GM18499 (cell line): ENCODE measurements around the gene RGS14.

Experiments
- ATAC-seq: cut with Tn5 transposase; IDR thresholded peaks from one replicate; pipeline ENCODE4 v1.9.1; 2021; ENCODE audit warnings: moderate number of reproducible peaks; ENCODE audit not compliant: insufficient read depth, unreplicated experiment

Gene RGS14, protein sequence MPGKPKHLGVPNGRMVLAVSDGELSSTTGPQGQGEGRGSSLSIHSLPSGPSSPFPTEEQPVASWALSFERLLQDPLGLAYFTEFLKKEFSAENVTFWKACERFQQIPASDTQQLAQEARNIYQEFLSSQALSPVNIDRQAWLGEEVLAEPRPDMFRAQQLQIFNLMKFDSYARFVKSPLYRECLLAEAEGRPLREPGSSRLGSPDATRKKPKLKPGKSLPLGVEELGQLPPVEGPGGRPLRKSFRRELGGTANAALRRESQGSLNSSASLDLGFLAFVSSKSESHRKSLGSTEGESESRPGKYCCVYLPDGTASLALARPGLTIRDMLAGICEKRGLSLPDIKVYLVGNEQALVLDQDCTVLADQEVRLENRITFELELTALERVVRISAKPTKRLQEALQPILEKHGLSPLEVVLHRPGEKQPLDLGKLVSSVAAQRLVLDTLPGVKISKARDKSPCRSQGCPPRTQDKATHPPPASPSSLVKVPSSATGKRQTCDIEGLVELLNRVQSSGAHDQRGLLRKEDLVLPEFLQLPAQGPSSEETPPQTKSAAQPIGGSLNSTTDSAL

DNA sequence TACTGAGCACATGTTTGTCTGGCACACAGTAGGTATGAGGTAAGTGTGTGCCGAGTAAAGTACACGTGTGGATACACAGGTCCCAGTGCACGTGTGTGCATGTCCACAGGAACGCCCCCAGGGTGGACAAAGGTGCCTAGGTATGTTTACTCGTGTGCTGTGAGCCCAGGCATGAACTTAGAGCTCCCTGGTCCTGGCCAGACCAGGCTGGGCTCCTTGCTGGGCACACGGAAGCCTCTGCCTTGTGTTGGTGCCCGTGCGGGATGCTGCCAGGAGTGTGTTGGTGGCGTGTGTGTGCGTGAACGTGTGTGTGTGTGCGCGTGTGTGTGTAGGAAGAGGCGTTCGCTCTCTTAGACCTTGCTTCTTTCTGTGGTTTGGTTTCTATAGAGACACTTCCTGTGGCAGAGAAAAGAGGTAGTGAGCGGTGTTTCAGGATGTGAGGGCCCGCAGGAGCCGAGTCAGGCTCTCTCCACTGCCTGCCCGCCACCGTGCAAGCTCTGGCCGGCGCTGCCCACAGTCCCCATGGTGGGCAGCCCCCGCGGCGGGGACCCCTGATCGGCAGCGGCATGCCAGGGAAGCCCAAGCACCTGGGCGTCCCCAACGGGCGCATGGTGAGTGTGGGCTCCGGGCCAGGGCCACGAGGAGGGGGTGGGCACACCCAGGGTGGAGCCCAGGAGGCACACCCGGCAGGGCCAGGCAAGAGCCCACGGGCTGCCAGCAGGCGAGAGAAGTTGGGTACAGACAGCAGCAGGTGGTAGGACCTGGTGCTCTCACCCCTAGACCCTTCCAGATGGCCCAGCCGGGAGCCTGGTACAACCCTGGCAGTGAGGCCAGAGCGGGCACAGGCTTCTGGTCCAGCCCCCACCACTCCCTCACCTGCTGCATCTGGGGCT is at the start of gene RGS14:
RGS14 (plus strand) TSS at position 466 of the 893 bp plus-strand sequence; CDS start at position 567, 101 bp downstream.
- peak; percentile 72 for ATAC-seq

DNA sequence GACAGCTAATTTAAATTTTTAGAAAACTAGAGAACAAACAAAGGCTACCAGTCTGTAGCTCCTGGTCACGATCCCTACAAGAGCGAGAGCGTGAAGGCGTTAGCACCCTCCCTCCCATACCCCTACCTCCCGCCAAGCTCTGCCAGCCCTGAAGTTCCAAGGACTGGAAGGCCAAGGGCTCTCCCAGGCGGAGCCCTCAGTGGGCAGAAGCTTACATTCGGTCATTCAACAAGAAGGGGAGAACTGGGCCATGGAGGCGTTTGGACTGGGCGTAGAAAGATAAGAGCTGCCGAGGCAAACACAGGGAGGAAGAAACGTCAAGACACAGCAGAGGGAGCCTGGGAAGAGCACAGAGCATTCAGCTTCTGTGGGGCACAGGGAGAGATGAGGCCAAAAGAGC is 49.0 kb upstream of the RGS14 start:
- ATAC-seq: no peak

DNA sequence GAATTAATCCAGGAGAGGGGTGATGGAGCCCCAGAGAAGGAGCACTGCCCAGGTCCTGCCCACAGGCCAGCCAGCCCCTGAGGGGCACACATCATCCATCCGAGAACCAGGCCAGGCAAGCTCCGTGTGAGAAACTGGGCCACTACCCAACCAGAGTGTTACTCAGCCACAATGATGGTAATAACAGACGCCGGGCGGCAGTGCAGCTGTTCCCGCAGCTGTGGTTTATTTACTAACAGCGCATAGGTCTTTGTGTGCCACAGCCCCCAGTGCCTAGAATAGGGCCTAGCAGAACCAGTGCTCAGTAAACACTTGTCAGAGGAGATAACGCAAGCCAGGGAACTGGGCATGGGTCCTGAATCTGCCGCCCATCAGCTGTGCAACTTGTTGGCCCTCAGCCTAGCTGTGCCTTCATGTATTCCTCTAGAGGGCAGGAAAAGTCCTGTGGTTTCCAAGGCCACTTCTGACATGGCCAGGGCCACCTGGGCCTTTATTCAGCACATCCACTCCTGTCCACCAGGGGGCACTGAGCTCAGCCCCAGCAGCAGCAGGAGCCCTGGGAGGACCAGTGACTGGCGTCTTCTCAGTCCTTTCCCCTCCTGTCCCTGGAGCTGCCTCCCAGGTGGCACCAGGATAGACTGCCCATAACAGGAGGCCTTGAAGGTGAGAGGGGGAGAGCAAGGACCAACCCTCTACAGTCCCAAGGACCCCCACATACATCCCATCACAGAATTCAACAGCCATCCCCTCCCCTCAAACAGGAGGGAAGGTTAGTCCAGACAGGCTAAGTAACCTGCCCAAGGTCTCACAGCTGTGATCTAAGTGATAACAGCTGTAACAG is 48.2 kb upstream of the RGS14 start:
- ATAC-seq: no peak

DNA sequence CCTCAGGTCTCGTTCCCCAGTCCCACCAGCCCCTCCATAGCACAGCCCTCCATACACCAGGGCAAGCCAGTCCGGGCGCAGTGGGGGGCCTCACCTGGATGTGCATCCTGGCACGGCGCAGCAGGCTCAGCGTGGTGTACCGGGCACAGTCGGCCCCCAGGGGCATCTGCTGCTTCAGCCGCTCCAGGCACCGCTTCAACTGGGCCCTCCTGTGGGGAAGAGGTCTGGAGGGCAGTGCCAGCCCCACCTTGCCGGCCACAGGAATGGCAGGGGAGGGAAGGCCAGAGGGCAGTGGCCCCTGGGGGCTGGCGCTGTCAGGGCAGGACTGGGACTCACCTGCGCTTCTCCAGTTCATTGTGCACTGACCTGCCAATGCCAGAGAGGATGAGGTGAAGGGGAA is 47.4 kb upstream of the RGS14 start:
- ATAC-seq: no peak

DNA sequence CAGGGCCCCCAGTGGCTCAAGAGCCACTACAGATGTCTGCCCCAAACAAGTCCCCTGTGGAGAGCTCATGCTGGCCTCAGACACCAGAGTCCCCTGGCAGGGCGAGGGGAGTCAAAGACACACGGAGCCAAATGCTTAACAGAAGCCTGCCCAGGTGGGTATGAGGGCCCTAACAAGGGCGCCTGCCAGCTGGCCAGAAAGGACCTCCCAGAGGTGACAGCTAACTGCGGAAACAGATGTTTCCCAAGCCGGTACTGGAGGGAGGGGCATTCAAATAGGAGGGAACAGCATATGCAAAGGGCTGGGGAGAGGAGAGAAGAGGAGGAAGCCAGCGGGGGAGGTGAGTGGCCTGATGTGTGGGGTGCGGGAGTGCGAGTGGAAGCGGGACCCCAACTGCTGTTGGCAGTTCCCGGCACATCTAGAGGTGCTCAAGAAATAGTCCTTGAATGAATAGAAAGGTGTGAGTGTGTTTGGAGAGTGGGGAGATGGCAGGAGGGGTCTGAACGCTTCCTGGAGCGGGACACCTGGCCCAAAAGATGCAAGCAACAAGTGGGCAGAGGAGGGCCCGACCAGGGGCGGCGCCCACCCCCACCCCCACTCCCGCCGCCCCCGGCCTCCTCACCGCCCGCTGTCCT is 46.9 kb upstream of the RGS14 start:
- no peak for ATAC-seq

DNA sequence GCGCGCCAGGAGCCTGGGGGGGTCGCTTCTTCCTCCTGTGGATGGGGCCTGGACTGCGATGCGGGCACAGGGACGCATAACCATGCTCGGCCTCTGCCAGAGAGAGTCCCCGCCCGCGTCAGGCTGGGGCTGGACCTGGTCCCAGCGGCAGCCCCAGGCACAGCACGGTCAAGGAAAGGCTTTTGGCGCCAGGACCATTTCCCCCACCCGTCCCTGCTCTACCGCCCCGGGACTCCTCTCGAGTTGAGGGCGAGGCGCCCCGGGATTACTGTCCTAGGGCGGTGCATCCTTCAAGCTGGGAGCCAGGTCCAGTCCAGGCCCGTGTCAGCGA is 46.4 kb upstream of the RGS14 start:
- ATAC-seq: no peak

DNA sequence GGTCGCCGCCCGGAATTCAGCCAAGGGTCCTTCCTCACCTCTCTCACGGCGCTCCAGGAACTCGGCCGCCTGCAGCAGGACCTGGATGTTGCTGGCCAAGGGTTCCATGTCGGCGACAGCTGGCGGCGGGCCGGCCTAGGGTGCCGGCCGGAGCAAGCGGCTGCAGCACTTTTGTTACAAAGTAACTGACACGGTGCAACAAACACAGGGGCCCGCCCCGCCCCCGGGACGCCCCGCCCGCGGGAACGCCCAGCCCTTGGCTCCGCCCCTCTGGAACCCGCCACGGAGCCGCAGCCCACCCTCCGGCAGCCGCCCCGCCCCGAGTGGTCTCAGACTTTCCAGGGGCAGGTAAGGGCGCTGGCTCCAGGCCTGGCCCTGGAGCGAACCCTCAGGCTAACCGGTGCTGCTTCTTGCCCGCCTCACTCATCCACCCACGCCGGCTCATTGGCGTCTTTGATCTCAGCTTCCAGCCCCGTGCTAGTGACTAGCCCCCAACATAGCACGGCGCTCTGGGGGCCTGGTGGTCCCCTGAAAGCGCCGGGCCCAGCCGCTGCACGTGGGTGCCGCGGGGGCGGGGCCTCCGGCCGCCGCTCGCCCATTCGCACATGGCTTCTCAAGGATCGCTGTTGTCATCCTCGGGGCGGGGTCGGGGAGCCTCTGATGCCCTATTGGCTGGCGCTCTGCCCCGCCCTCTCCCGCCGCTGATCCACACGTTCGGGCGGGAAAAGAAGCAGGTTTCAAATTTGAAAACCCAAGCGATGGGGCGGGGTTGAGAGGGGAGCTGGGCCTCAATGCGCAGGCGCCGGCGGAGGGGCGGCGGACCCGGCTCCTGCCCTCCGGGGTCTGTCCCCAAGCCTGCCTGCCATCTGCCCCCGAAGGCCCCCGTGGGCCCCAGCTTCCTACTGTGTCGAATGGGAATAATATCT is 45.7 kb upstream of the RGS14 start, which contains the start of gene MXD3:
MXD3 (minus strand) TSS at position 176 of the 926 bp plus-strand sequence; CDS start at position 108, 68 bp downstream.
- ATAC-seq: peak; percentile 40

DNA sequence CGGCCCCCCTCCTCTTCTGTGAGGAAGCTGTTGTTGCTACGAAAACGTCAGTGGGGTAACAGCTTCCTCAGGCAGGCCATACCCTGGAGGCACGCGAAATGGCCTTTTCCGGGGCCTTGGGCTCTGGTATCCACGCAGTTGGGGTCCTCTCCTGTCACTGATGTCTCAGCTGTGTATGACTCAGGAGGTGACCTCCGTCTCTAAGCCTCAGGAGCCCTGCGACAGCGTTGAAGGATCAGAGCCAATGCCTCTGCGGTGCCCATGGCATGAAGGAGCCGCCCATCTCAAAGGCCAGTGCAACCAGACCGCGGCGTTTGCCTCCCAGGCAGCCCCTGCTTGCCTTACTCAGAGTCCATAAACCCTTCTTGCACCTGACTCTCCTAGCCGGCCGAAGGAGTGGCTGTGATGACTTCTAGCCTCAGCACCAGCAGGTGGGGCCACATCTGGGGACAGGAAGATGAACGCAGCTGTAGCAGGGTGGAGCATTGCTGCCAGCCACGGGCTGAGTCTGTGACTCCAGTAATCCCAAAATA is 45.0 kb upstream of the RGS14 start:
- ATAC-seq: peak; percentile 1

DNA sequence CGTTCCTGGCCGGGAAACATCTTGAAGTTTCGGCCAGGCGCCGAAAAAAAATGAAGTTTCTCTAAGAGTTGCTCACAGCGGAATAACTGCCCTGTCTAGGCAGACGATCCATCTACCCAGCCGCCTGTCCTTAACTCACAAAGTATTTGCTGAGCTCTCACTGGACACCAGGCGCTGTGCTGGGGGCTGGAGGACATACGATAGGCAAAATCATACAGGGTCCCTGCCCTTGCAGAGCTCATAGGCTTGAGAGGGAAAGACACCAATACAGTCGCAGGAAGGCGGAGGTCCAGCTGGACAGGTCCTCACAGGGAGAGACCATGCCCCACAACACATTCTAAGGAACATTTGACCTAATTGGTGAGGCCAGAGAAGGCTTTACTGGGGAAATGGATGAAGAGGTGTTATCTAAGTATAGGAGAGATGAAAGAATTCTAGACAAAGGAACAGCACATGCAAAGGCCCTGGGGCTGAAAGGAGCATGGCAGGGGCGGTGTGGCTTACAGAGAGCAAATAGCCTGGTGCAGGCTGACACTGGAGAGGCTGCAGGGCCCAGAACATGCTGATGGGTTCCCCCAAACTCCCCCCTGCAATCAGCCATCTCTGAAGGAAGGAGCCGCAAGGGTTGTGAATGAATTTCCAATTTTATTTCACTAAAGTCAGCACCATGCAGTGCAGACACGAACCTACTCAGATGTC is 44.0 kb upstream of the RGS14 start:
- no peak for ATAC-seq

DNA sequence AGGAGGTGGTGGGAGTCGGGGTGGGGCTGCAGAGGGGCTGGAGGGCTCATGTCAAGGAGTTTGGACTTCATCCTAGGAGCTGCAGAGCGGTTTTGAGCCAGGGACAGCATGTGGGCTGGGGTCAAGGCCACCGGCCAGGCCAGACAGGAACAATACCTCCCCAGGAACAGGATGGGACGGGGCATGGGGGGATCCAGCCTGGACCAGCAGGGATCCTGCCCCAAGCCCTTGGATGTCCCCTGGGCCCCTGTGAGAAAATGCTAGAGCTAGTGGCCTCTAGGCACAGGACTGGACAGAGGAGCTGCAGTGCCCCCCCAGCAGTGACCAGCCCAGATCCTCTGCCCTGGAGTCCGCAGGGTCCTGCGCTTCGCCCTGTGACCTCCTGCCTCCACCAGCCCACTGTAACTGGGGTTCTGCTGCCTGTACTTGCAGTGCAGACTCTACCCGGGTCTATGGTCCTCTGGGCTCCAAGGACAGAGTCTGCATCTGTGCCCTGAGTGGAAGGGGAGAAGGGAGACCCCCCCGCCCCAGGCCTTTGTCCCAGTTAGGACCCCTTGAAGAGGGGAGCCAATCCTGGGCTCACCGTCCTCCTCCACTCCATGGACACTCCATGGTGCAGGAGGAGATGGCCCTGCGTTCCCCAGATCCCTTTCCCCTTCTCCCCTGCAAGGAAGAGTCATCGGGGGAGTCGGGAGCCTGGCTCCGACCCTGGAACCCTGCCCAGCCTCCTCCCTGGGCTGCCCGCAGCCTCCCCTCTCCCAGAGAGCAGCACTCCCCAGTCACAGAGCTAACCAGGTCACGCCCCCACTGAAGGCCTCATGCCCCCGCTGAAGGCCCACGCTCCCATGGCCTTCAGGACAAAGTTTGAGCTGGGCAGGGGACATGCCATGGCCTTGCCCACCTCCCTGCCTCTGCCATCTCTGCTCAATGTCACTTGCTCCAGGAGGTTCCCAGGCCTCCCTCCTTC is 43.1 kb upstream of the RGS14 start:
- ATAC-seq: no peak

DNA sequence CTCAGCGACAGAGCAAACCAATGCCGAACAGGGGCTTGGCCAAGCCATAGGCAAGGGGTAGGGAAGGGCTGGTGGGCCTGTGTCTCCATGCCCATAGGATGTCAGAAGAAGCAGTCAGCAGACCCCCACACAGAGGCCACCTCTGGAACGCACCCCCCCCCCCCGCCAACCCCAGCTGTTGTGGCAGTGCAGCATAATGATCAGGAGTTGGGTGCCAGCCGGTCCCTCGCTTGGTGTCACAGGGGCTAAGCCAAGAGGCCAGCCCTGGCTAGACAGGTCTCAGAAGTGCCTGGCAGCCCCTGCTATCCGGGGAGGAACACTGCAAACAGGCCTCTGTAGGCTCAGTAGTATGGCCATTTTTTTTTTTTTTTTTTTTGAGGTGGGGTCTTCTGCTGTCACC is 42.3 kb upstream of the RGS14 start:
- no peak for ATAC-seq

DNA sequence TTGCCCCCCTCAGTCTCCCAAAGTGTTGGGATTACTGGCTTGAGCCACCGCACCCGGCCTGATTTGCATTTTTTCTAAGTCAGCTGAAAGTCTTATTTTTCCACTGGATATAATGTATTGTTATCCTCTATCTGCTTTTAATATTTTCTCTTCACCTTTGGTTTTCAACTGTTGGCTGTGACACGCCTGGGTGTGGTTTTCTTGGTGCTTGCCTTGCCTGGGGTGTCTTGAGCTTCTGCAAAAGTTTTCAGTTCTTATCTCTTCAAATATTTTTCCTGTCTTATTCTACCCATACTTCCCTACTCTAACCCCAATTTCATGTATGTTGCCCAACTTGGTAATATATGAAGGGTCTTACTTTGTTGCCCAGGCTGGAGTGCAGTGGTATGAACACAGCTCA is 41.7 kb upstream of the RGS14 start:
- no peak for ATAC-seq

DNA sequence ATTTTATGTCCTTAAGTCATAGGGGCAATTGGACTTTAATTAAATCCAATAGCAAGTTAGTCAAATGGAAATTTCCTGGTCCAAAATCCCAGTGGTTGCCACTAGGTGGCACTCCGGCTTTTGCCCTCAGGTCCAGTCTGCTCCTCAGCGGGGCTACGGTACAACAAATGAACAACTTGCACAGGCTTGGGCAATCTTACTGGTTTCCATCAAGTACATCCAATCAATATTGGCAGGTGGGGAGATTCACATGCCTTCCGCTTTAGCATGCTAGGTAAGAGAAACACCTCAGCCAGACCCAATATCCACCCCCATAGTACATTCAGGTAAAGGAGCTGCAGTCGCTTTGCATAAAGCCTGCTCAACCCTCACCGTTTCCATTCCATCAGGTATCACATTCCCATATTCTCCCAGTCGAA is 39.8 kb upstream of the RGS14 start:
- no peak for ATAC-seq

DNA sequence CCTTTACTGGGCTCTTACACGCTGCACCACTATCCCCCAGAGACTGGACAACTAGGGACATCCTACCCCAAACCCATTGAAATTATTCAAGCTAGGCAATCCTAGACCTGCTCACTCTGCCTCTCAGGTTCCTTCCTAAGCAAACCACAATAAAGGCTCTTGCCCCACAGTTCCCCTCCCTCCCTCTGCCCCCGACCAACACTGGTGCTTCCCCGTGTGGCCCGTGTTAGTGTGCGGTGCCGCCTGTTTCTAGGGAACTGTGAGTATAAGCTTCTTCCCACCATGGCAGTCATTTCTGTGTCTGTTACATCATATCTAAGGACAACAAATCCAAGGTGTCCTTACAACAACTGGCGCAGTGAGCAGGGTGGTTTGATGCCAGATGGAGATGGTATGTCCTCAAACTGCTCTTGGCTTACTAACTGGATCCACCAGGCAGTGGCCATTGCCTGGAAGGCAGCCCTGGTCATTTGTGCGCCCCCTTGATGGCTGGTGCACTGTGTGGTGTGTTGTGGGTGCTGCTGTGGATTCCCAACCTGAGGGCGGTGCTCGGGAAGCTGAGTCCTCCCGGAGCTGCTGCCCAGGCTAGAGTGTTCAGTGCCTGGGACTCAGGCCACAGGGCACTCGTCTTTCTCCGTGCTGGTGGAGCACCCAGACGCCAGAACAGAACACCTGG is 37.7 kb upstream of the RGS14 start:
- ATAC-seq: no peak

DNA sequence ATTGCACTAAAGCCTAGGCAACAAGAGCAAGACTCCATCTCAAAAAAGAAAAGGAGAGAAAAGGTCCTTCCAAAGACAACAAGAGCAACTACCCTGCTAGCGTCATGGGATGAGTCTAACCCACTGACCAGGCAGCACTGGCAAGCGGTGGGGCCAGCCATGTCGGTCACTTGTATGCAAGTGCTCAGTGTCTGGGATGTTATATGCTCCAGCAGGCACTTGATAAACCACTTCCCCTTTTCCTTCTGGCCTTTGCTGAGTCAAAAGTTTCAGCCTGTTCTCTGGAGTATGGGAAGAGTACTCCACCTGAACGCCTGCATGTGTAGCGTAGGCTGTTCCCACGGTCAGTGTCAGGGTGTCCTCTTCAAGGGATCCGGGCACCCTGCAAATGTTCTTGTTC is 36.8 kb upstream of the RGS14 start:
- ATAC-seq: no peak

DNA sequence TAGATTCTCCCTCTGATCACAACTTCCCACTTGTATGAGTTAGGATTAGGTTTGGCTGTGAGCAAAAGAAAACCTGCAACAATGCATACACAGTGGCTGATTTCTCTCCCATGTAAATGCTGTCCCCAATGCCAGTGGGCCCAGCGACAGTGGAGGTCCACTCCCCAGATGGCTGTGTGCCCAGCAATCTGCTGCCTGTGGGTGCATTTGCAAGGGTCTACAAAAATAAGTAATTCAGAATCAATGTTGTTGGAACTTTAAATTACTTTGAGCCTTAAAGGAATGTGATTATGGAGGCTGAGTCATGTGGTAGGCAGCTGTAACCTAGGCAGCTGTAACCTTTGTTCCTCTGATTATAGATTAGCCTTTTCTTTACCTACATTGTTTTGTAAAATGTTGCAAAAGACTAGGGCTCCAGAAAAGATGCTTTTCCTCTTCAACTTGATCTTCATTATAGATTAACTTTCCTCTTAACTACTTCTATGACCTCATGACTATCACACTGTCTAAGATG is 31.8 kb upstream of the RGS14 start:
- no peak for ATAC-seq
